Occipital lobe (tissue), 2 donors: ENCODE data around the gene PDE3B. TPM values are rescaled to one million over a fixed set of nuclear protein-coding genes. Genes with fewer than 3 reads are reported as not detected.
A peak's percentile ranks its signal among the peaks of the same experiment; 100 is the strongest.
"Not testable (repeated sequence)": the region's sequence is repeated elsewhere in the genome, so short reads cannot be mapped to it uniquely, and the experiment has no call there.

ENCODE experiments used
- DNase-seq: peaks from one replicate; lab custom pipeline; 2025; lab: John Stamatoyannopoulos, UW
- total RNA-seq: library from RNA; depleted of rRNA; stranded (reverse); fragments of >200 nt; gene quantifications from one replicate; pipeline ENCODE4 v1.2.3, GENCODE V29; 2014

The PDE3B gene
- 31.4 TPM for total RNA-seq

GRCh38 chr11:14643697-14644225, at the start of gene PDE3B:
Gene PDE3B, plus strand, starts transcription at chr11:14643804. Its CDS starts 272 bp downstream, at chr11:14644076.
- DNase-seq, result peak; percentile 62

GRCh38 chr11:14595261-14595660, 48.3 kb upstream of the PDE3B start:
- not testable (repeated sequence) for DNase-seq

GRCh38 chr11:14607713-14608112, 35.9 kb upstream of the PDE3B start:
- DNase-seq, result no peak

- no peak for DNase-seq
Measured at GRCh38 chr11:14609902-14610301, 33.7 kb upstream of the PDE3B start.

GRCh38 chr11:14611939-14612338, 31.7 kb upstream of the PDE3B start:
- DNase-seq, result no peak

- DNase-seq, result no peak
Measured at GRCh38 chr11:14612694-14613093, 30.9 kb upstream of the PDE3B start.

GRCh38 chr11:14614091-14614622, 29.4 kb upstream of the PDE3B start:
- DNase-seq, result no peak

GRCh38 chr11:14617241-14618027, 26.2 kb upstream of the PDE3B start:
- DNase-seq, result no peak

- DNase-seq, result no peak
Measured at GRCh38 chr11:14618060-14618459, 25.5 kb upstream of the PDE3B start.

- DNase-seq, result no peak
Measured at GRCh38 chr11:14619603-14620531, 23.7 kb upstream of the PDE3B start.

GRCh38 chr11:14622223-14622954, 21.2 kb upstream of the PDE3B start:
- no peak for DNase-seq

- no peak for DNase-seq
Measured at GRCh38 chr11:14623036-14623435, 20.6 kb upstream of the PDE3B start.

- no peak for DNase-seq
Measured at GRCh38 chr11:14625586-14626205, 17.9 kb upstream of the PDE3B start.

- no peak for DNase-seq
Measured at GRCh38 chr11:14626650-14627049, 17.0 kb upstream of the PDE3B start.

- not testable (repeated sequence) for DNase-seq
Measured at GRCh38 chr11:14633506-14634224, 9.9 kb upstream of the PDE3B start.

- DNase-seq, result no peak
Measured at GRCh38 chr11:14634813-14635212, 8.8 kb upstream of the PDE3B start.

GRCh38 chr11:14635546-14635945, 8.1 kb upstream of the PDE3B start:
- no peak for DNase-seq

- DNase-seq, result no peak
Measured at GRCh38 chr11:14636119-14636518, 7.5 kb upstream of the PDE3B start.

GRCh38 chr11:14637868-14638409, 5.7 kb upstream of the PDE3B start:
- DNase-seq, result no peak

GRCh38 chr11:14638561-14638960, 5.0 kb upstream of the PDE3B start:
- DNase-seq, result no peak
